ENCODE results near the gene NMB. TPM values are rescaled to one million over a fixed set of nuclear protein-coding genes. Genes with fewer than 3 reads are reported as not detected.

NMB gene
- polyA plus RNA-seq, 1 donor = 1.5 TPM

DNA sequence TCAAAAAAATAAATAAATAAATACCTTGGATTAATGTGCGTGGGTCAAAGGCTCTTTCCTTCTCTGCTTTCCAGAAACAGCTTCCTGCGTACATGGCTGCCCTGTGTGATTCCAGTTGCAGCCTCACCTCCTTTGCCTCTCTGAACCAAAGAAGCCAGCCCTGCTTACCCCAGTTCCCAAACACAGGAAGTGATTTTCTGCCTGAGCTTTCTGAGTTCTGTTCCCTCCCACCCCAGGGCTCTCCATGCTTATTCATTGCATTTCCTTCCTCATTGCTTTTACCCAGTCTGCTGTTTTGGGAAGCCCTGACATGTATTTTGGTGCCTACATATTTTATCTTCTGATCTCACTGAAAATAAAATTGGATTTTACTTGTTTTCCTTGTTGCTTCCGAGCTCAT lies 41.8 kb downstream of the NMB start:
- DNase-seq (ENCODE audit: low read depth) = no peak

DNA sequence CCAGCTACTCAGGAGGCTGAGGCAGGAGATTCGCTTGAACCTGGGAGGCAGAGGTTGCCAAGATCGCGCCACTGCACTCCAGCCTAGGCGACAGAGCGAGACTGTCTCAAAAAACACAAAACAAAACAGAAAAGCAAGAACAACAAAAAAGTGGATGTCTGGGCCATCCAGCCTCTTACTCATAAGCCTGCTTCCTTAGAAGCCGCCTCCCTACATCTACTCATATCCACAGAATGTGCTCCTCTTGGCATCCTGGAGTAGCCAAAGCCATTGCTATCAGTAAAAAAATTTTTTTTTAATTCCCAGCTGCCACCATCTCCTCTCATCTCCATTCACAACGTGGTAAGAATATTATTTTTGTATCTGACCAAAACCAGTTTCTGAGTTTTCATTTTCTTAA lies 46.4 kb downstream of the NMB start:
- DNase-seq (ENCODE audit: low read depth) = no peak

DNA sequence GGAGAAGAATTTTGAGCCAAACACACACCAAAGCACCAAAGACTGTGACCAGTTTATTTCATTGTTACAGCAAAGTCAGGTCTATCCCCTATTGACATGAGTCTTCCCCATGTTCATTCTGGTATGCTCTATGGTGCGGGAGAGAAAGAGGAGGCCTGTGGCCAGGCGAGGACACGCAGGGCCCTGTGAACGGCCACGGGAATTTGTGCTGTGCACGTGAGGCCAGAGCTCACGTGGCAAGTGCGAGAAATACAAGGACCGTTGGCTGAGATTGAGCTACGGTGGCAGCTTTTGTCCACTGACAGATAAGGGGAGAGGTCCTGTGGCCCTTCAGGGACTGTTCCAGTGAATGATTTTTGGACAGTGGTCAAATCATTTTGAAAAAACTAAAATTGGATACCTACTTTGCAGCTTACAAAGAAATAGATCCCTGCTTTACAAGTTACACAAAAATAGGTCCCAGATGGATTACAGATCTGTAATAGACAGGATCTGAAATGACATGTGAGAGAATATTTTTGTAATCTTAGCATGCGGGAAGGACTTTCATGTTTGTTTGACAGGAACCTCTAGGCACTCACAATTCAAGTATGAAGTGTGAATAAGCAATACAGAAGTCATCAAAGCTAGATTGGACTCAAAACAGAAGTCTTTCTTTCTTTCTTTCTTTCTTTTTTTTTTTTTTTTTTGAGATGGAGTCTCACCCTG lies 48.0 kb downstream of the NMB start:
- no peak for DNase-seq (ENCODE audit: low read depth)

DNA sequence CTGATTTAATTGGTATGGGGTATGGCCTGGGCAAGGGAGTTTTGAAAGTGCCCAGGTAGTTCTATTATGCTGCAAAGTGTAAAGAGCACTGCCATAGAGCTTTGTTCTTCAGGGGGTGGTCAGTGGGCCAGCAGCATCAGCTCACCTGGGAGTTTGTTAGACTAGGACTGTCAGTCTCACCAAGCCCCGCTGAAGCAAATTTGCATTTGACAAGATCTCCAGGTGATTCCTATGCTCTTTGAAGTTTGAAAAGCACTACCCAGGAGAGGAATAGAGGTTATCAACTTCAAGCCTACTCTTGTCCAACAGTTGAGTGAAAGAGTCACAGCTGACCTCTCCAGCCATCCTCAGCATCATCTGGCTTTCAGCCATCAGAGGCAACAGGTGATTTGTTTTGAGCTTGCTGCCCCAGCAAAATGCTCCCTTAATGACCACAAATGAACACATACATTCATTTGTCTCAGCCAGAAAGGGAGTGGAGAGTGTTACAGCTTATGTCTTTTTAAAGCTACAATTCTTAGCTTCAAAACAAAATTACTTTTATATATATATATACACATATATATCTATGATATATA lies 49.2 kb downstream of the NMB start:
- no peak for DNase-seq (ENCODE audit: low read depth)

DNA sequence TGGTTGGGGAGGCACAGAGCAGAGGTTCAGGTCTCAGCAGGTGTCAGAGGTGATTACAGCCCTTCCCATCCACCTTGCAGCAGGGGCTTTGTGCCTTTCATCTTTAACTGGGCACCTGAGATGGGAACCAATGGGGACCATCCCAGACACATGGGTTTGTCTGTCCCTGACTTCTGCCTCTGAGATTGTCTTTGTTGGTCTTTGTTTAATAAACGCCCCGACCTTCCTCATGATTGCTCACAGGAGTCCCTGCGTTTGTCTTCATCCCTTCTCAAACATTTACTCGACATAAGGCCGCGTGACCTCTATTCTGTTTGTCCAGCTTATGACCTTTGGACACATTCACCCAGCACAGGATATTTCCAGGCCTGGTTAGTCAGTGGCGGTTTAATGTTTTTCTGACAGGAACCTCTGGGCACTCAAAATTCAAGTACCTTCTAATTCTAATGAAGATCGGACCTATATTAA lies 51.3 kb downstream of the NMB start:
- no peak for DNase-seq (ENCODE audit: low read depth)

- DNase-seq (ENCODE audit: low read depth) = no peak
Measured at GRCh38 chr15:84605554-84605882, 52.5 kb downstream of the NMB start.

Other genes with a start within 250 kb of the NMB start
- gene ZSCAN2, start 57.2 kb downstream of the NMB start, polyA plus RNA-seq (ENCODE audit: insufficient read length) = 11.7 TPM
- gene WDR73, start 3.9 kb downstream of the NMB start, polyA plus RNA-seq (ENCODE audit: insufficient read length) = 16.9 TPM
- 321 TPM for gene SEC11A, start 57.9 kb upstream of the NMB start, polyA plus RNA-seq (ENCODE audit: insufficient read length)
- 22.2 TPM for gene ZNF592, start 90.4 kb upstream of the NMB start, polyA plus RNA-seq (ENCODE audit: insufficient read length)
- 92.1 TPM for gene ALPK3, start 159.2 kb upstream of the NMB start, polyA plus RNA-seq (ENCODE audit: insufficient read length)
- gene SLC28A1, start 226.5 kb upstream of the NMB start, polyA plus RNA-seq (ENCODE audit: insufficient read length) = 0.39 TPM